ENCODE data around the gene CENPE. TPM values are rescaled to one million over a fixed set of nuclear protein-coding genes. Genes with fewer than 3 reads are reported as not detected.

Gene CENPE
- total RNA-seq, 1 experiment from 2014 or later, result 38.1 TPM

- no peaks in the 10 kb centered on the region for H3K9me3 ChIP-seq (ENCODE audit: control insufficient read depth, low read depth, low read length)
- H3K23me2 ChIP-seq (ENCODE audit: insufficient read length, low read depth, low read length, poor library complexity, severe bottlenecking), result peaks cover 7% of the 10 kb centered on the region
- H3K4me2 ChIP-seq (ENCODE audit: insufficient read depth, insufficient read length, low read length), result peak overlapping the region; percentile 87
- H3K4me1 Mint-ChIP-seq, result peaks cover 13 to 17% of the 10 kb centered on the region in 2 experiments
- H3K23ac ChIP-seq (ENCODE audit: insufficient read length, low read depth, low read length), result no peak overlapping the region
- H2BK120ac ChIP-seq (ENCODE audit: low read depth, low read length, poor library complexity, severe bottlenecking), result no peak overlapping the region
- no peak overlapping the region for H3K27ac ChIP-seq (ENCODE audit: insufficient read length, low read depth, low read length)
- no peak for TF ChIP-seq CTCF (conservative IDR thresholded peaks at IDR 0.05)
- no peak overlapping the region for H2AK5ac ChIP-seq (ENCODE audit: insufficient read length, low read length)
- H4K8ac ChIP-seq (replicated peaks; ENCODE audit: insufficient read length, low read depth, low read length), result no peak overlapping the region
- H2BK15ac ChIP-seq (ENCODE audit: low read depth, low read length), result no peak overlapping the region
- H3K14ac ChIP-seq (ENCODE audit: insufficient read depth, low read length), result no peak overlapping the region
- H3K36me3 Mint-ChIP-seq (ENCODE audit: insufficient read depth in 1 of 3, low read depth in 3 of 3), result peaks cover 0 to under 1% (median 0%) of the 10 kb centered on the region in 3 experiments; a peak in 1 of 7 replicates
- no peak overlapping the region for H2AFZ ChIP-seq (ENCODE audit: low read length)
- no peak overlapping the region for H4K5ac ChIP-seq (ENCODE audit: insufficient read length, low read depth, low read length)
- no peak overlapping the region for H3T11ph ChIP-seq (ENCODE audit: low read length)
- H3K18ac ChIP-seq (ENCODE audit: insufficient read length, low read depth, low read length), result no peak overlapping the region
- H3K27me3 ChIP-seq (ENCODE audit: insufficient read depth, low read length), result peaks cover 5% of the 10 kb centered on the region; the same call in 1 of the 2 replicates
- no peaks in the 10 kb centered on the region for H4K20me1 ChIP-seq (ENCODE audit: control insufficient read depth, insufficient read depth, insufficient read length)
- H2BK20ac ChIP-seq (ENCODE audit: low read depth, low read length, poor library complexity, severe bottlenecking), result no peak overlapping the region
- no peaks in the 10 kb centered on the region for H3K79me2 ChIP-seq (ENCODE audit: insufficient read depth, low read length)
- no peak overlapping the region for H3K4ac ChIP-seq (ENCODE audit: low read depth, low read length)
- no CpG with 5 or more reads among the region's 4 CpGs for WGBS (ENCODE audit: extremely low coverage, insufficient read length, low lambda C conversion rate)
- no peaks in the 10 kb centered on the region for H3K9me3 Mint-ChIP-seq
- no peaks in the 10 kb centered on the region for H3K4me1 ChIP-seq (ENCODE audit: insufficient read depth, low read length)
- no peaks in the 10 kb centered on the region for H3K79me1 ChIP-seq (ENCODE audit: insufficient read depth, low read depth, low read length, poor library complexity, severe bottlenecking)
- H3K27ac Mint-ChIP-seq, result no peak overlapping the region
- H2BK12ac ChIP-seq (ENCODE audit: insufficient read length, low read depth, low read length), result no peak overlapping the region
- H3K9ac ChIP-seq (ENCODE audit: extremely low read depth, insufficient read length, low read length), result no peak overlapping the region
- H3K27me3 Mint-ChIP-seq (ENCODE audit: low read depth), result peaks cover 34% of the 10 kb centered on the region
- peak overlapping the region; percentile 88 to 91 for H3K4me3 Mint-ChIP-seq
- H2BK5ac ChIP-seq (ENCODE audit: insufficient read length, low read length), result no peak overlapping the region
- no peak overlapping the region for H3K56ac ChIP-seq (ENCODE audit: insufficient read length, low read depth, low read length)
- H4K91ac ChIP-seq (ENCODE audit: insufficient read length, low read depth, low read length), result no peak overlapping the region
- no peak for DNase-seq
Measured at GRCh38 chr4:103075435-103075893, 122.7 kb downstream of the CENPE start.

All from H9 (cell line).